CD4-positive, CD25-positive, alpha-beta regulatory T cell (primary cell): ENCODE data around the gene HCST. TPM values are rescaled to one million over a fixed set of nuclear protein-coding genes. Genes with fewer than 3 reads are reported as not detected.
A peak's percentile ranks its signal among the peaks of the same experiment; 100 is the strongest.
"Not testable (repeated sequence)": the region's sequence is repeated elsewhere in the genome, so short reads cannot be mapped to it uniquely, and the experiment has no call there.

Experiments used
- ATAC-seq, 2 donors: fragments of 150-1000 bp; cut with Tn5 transposase; one replicate each; pipeline ENCODE4 v1.10.0; 2021; ENCODE audit warnings: low read depth in 2 of 2, moderate number of reproducible peaks in 2 of 2, moderate library complexity in 1 of 2
- DNase-seq, 3 donors: peaks; one replicate each; pipeline versions ENCODE4 v3.0.0 to v3.0.0-alpha.2; 2012 to 2022; ENCODE audit warnings: mixed read lengths in 1 of 3
- H3K27ac ChIP-seq: one replicate; pipeline ENCODE4 v1.7.0; 2013; ENCODE audit warnings: mild to moderate bottlenecking, low read length; ENCODE audit not compliant: insufficient read depth, poor library complexity, severe bottlenecking
- H3K27me3 ChIP-seq: one replicate; pipeline ENCODE4 v1.7.0; 2013; ENCODE audit warnings: low read length; ENCODE audit not compliant: control insufficient read depth, insufficient read depth
- H3K36me3 ChIP-seq: one replicate; pipeline ENCODE4 v1.7.0; 2013; ENCODE audit warnings: mild to moderate bottlenecking, low read length, moderate library complexity; ENCODE audit not compliant: control insufficient read depth, insufficient read depth
- H3K4me1 ChIP-seq: 2 replicates; pipeline ENCODE4 v1.7.0; 2013; ENCODE audit warnings: mild to moderate bottlenecking, low read length; ENCODE audit not compliant: insufficient read depth, control insufficient read depth, poor library complexity, severe bottlenecking
- H3K4me3 ChIP-seq: one replicate; pipeline ENCODE4 v1.7.0; 2013; ENCODE audit warnings: low read depth, mild to moderate bottlenecking, low read length, moderate library complexity
- H3K9me3 ChIP-seq, 2 experiments: 1 replicate in 1 of 2; 2 replicates in 1 of 2; pipeline ENCODE4 v1.7.0; 2013; ENCODE audit warnings: low read length in 2 of 2, mild to moderate bottlenecking in 1 of 2, moderate library complexity in 1 of 2; ENCODE audit not compliant: control insufficient read depth in 2 of 2
- H3K27ac Mint-ChIP-seq, 3 donors: one replicate each; pipeline ENCODE4 v1.8.0; 2020 to 2022; ENCODE audit warnings: mild to moderate bottlenecking in 3 of 3, mixed read lengths in 3 of 3, moderate library complexity in 2 of 3
- H3K27me3 Mint-ChIP-seq: one replicate; pipeline ENCODE4 v1.8.0; 2022; ENCODE audit warnings: mild to moderate bottlenecking, mixed read lengths
- H3K36me3 Mint-ChIP-seq: one replicate; pipeline ENCODE4 v1.8.0; 2020; ENCODE audit warnings: mixed read lengths
- H3K4me1 Mint-ChIP-seq, 4 donors: one replicate each; pipeline ENCODE4 v1.8.0; 2020 to 2022; ENCODE audit warnings: mixed read lengths in 4 of 4, mild to moderate bottlenecking in 1 of 4
- H3K4me3 Mint-ChIP-seq, 4 donors: one replicate each; pipeline ENCODE4 v1.8.0; 2020 to 2022; ENCODE audit warnings: mild to moderate bottlenecking in 4 of 4, mixed read lengths in 4 of 4, moderate library complexity in 3 of 4
- H3K9me3 Mint-ChIP-seq, 7 donors: one replicate each; pipeline ENCODE4 v1.8.0; 2020 to 2022; ENCODE audit warnings: mixed read lengths in 7 of 7, mild to moderate bottlenecking in 3 of 7, moderate library complexity in 2 of 7
- polyA plus RNA-seq, 4 donors: library from polyadenylated mRNA; unstranded; fragments of 300-500 nt; fragmentation: Illumina TruSeq; gene quantifications; one replicate each; pipeline ENCODE4 v1.2.3, GENCODE V29; 2021
- total RNA-seq: library from RNA; stranded (reverse); gene quantifications from one replicate; pipeline ENCODE4 v1.2.3, GENCODE V29; 2022

Gene HCST
- total and polyA plus RNA-seq, 5 donors from 2014 or later: 104 to 863 (median 736) TPM

DNA sequence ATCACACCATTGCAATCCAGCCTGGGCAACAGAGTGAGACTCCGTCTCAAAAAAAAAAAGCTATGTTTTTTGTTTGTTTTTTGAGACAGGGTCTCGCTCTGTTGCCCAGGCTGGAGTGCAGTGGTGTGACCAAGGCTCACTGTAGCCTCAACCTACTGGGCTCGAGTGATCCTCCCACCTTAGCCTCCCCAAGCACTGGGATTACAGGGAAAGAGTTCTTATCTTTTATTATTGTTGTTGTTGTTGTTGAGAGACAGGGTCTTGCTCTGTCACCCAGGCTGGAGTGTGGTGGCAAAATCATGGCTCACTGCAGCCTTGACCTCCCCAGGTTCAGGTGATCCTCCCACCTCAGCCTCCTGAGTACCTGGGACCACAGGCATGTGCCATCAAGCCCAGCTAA lies 10.5 kb upstream of the HCST start:
- H3K27me3 ChIP-seq, DNase-seq, H3K9me3 ChIP-seq, H3K4me3 Mint-ChIP-seq, H3K4me3 ChIP-seq, H3K27ac Mint-ChIP-seq, ATAC-seq, H3K9me3 Mint-ChIP-seq, H3K27me3 Mint-ChIP-seq, H3K27ac ChIP-seq: not testable (repeated sequence)
- Histone ChIP-seq H3K36me3 (peaks cover 73% of the 10 kb centered on the region), H3K4me1 (peaks cover 12% of the 10 kb centered on the region)
- Mint-ChIP-seq H3K4me1 (peaks cover 4 to 21% (median 10%) of the 10 kb centered on the region in 4 donors), H3K36me3 (peaks cover 39% of the 10 kb centered on the region)

DNA sequence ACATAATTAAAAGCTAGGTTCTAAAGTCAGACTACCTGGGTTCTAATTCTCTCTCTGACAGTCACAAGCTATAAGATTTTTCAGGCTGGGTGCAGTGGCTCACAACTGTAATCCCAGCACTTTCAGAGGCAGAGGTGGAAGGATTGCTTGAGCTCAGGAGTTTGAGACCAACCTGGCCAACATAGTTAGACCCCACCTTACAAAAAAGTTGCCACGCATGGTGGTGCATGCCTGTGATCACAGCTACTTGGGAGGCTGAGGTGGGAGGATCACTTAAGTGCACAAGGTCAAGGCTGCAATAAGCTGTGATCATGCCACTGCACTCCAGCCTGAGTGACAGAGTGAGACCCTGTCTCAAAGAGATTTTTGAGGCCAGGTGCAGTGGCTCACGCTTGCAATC lies 8.0 kb upstream of the HCST start:
- Histone ChIP-seq H3K9me3 (no peaks in the 10 kb centered on the region), H3K36me3 (peaks cover 60% of the 10 kb centered on the region), H3K27me3 (no peaks in the 10 kb centered on the region), H3K27ac (no peak overlapping the region), H3K4me1 (peaks cover 35% of the 10 kb centered on the region), H3K4me3 (no peak overlapping the region)
- H3K36me3 Mint-ChIP-seq: peaks cover 32% of the 10 kb centered on the region
- DNase-seq (no peak), ATAC-seq (no peak)
- peaks cover 0 to 1% (median 0%) of the 10 kb centered on the region in 7 donors for H3K9me3 Mint-ChIP-seq
- H3K27ac Mint-ChIP-seq: peak overlapping the region in 1 of 3 donors; percentile 62
- H3K27me3 Mint-ChIP-seq: no peaks in the 10 kb centered on the region
- H3K4me3 Mint-ChIP-seq: peak overlapping the region in 2 of 4 donors; percentile 54 to 80
- peaks cover 4 to 33% (median 11%) of the 10 kb centered on the region in 4 donors for H3K4me1 Mint-ChIP-seq

DNA sequence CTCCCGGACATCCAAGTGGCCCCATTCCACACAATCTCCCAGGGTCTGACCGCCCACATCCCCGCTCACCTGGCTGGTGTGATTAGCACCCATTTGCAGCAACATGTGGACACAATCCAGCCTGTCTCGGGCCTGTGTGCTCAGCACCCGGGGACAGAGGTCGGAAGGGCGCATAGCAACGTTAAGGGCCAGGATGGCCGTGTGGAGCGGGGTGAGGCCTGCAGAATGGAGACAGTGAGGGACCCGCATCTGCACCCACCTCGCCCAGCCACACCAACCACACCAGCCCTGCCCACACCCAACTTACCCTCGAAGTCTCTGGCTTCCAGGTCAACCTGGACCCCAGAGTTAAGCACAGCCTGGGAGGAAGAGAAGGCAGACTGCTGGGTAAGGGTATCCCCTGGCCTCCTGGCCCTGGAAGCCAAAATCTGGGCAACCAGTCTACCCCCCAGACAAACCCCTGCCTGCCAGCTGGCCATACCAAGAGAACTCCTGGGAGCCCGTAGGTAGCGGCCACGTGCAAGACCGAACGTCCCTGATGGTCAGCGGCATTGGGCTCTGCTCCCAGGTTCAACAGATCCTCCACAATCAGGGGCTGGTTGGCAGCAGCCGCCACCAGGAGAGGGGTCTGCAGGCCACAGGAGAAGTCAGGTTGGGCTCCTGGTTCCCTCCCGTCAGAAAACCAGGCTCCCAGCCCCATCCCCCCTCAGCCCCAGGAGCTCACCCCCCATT lies 6.3 kb upstream of the HCST start:
- peak overlapping the region; percentile 39 to 98 (median 62) for H3K4me3 Mint-ChIP-seq
- H3K36me3 Mint-ChIP-seq: peaks cover 23% of the 10 kb centered on the region
- Histone ChIP-seq H3K4me3 (no peak overlapping the region), H3K27me3 (no peaks in the 10 kb centered on the region), H3K9me3 (no peaks in the 10 kb centered on the region), H3K27ac (no peak overlapping the region), H3K36me3 (peaks cover 42% of the 10 kb centered on the region), H3K4me1 (peaks cover 44% of the 10 kb centered on the region)
- peaks cover 0 to 1% (median 0%) of the 10 kb centered on the region in 7 donors for H3K9me3 Mint-ChIP-seq
- peak overlapping the region in 1 of 3 donors; percentile 79 for H3K27ac Mint-ChIP-seq
- DNase-seq (no peak), ATAC-seq (no peak)
- H3K4me1 Mint-ChIP-seq: peaks cover 1 to 39% (median 8%) of the 10 kb centered on the region in 4 donors
- H3K27me3 Mint-ChIP-seq: no peaks in the 10 kb centered on the region

DNA sequence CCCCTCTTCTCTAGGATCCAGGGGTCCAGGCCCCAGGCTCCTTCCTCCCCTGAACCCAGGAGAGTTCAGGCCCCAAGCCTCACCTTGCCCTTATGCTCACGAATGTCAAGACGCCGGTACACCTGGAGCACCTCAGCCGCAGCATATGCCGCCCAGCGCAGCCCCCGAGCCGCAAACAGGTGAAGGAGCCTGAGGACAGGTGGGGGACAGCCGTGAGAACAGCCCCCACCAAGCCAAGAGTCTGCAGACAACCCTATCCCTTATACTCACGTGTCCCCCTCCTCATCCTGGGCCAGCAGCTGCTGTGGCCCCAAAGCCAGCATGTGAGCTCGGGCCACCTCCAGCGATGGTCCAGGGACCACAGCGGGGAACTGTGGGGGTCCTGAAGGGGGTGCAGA lies 5.7 kb upstream of the HCST start:
- H3K36me3 ChIP-seq: peaks cover 41% of the 10 kb centered on the region
- H3K4me3 Mint-ChIP-seq: peak overlapping the region in 3 of 4 donors; percentile 43 to 98 (median 58)
- H3K4me3 ChIP-seq: no peak overlapping the region

DNA sequence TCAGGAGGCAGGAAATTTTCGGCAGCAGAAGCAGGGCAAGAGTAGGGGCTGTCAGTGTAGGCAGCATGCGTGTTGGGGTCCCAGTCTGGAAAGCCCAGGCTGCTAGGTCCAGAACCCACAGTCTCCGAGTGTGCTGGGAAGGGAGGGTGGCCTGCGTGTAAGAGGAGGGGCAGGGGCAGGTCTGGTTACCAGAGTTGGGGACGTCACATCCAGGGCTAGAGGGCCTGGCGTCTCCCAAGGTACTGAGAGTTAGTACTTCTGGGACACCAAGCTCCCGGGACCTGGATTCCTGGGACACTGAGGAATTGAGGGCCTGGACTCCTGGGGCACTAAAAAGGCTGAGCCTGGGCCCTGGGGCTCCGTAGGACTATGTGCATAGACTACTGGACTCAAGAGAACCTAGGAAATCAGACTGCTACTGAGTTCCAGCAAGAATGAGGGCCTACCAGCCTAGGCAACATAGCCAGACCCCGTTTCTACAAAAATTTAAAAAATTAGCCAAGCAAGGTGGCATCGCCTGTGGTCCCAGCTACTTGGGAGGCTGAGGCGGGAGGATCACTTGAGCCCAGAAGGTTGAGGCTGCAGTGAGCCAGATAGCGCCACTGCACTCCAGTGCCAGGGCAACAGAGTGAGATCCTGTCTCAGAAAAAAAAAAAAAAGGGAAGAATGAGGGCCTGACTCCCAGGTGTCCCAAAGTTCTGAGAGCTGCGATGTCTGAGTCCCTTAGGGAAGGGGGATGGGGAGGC lies 4.5 kb upstream of the HCST start:
- H3K27me3 ChIP-seq: no peaks in the 10 kb centered on the region
- H3K27me3 Mint-ChIP-seq: no peaks in the 10 kb centered on the region
- peak overlapping the region; percentile 89 to 98 (median 96) for H3K27ac Mint-ChIP-seq
- peaks cover 32% of the 10 kb centered on the region for H3K36me3 ChIP-seq
- H3K4me3 ChIP-seq: peak overlapping the region; percentile 73
- H3K4me1 Mint-ChIP-seq: peaks cover 7 to 52% (median 16%) of the 10 kb centered on the region in 4 donors
- peaks cover 0 to 2% (median 0%) of the 10 kb centered on the region in 7 donors for H3K9me3 Mint-ChIP-seq
- H3K27ac ChIP-seq: peak overlapping the region; percentile 100
- H3K36me3 Mint-ChIP-seq: peaks cover 16% of the 10 kb centered on the region
- no peaks in the 10 kb centered on the region for H3K9me3 ChIP-seq
- H3K4me1 ChIP-seq: peaks cover 62% of the 10 kb centered on the region
- ATAC-seq (no peak), DNase-seq (no peak)
- peak overlapping the region; percentile 98 to 100 (median 100) for H3K4me3 Mint-ChIP-seq

More for the DNA sequence above, 5.7 kb upstream of the HCST start:
- Mint-ChIP-seq H3K4me1 (peaks cover 0 to 44% (median 10%) of the 10 kb centered on the region in 4 donors), H3K36me3 (peaks cover 22% of the 10 kb centered on the region), H3K27me3 (no peaks in the 10 kb centered on the region), H3K9me3 (peaks cover 0 to 1% (median 0%) of the 10 kb centered on the region in 7 donors), H3K27ac (no peak overlapping the region)
- no peak for ATAC-seq
- DNase-seq: no peak
- H3K27me3 ChIP-seq: no peaks in the 10 kb centered on the region
- H3K9me3 ChIP-seq: no peaks in the 10 kb centered on the region
- H3K27ac ChIP-seq: no peak overlapping the region
- peaks cover 50% of the 10 kb centered on the region for H3K4me1 ChIP-seq

DNA sequence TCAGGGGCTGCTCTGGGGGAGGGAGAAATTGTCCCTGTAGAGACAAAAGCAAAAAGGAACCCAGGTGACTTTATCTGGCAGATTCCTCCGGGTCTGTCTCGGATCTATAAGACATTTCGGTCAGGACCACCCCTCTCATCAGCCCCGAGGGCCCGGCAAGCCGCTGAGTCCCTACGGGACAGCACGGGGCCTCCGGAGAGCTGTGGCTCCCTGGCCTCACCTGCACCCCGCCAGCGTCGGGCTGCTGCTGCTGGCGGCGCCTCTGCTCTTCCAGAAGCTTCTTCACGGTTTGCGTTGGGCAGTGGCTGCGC lies 3.9 kb upstream of the HCST start:
- H3K36me3 ChIP-seq: peaks cover 27% of the 10 kb centered on the region
- Mint-ChIP-seq H3K36me3 (peaks cover 11% of the 10 kb centered on the region), H3K27me3 (peaks cover 2% of the 10 kb centered on the region), H3K27ac (peak overlapping the region; percentile 96 to 98 (median 98)), H3K4me1 (peaks cover 7 to 56% (median 18%) of the 10 kb centered on the region in 4 donors), H3K9me3 (peaks cover 0 to 2% (median 0%) of the 10 kb centered on the region in 7 donors), H3K4me3 (peak overlapping the region; percentile 98 to 100 (median 100))
- ATAC-seq (no peak), DNase-seq (no peak)
- no peaks in the 10 kb centered on the region for H3K9me3 ChIP-seq
- H3K4me1 ChIP-seq: peaks cover 68% of the 10 kb centered on the region
- H3K27ac ChIP-seq: peak overlapping the region; percentile 100
- H3K27me3 ChIP-seq: no peaks in the 10 kb centered on the region
- H3K4me3 ChIP-seq: peak overlapping the region; percentile 79

DNA sequence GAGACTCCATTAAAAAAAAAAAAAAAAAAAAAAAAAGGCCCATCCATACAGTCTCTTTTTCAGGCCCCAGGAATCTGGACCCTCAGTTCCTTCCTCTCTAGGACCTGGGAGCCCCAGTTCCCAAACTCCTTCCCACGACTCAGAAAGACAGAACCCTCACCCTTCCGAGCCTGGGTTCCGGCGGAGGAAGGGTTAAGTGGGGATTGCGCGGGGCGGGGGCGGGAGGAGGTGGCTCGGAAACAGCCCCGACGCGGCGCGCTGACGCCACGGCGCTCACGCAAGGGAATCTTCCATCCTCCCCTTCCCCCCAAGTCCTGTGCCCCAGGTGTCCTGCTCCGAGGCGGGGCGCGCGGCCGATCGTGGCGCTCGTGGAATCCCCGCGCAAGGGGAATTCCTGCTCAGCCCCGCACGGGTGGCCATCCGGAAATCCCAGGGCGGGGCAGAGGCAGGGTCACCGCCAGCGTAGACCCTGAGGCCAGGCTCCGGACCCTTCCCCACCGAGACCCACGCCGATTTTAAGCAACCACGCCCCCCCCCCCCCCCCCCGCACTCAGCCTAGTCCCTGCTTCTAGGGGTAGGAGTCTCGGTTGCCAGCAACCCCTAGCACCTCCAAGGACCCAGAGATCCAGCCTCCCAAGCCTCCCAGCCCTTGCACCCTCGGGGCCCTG lies 2.6 kb upstream of the HCST start:
- Histone ChIP-seq H3K36me3 (peaks cover 21% of the 10 kb centered on the region), H3K4me1 (peaks cover 80% of the 10 kb centered on the region), H3K27me3 (no peaks in the 10 kb centered on the region), H3K4me3 (peak overlapping the region; percentile 79), H3K9me3 (no peaks in the 10 kb centered on the region), H3K27ac (peak overlapping the region; percentile 100)
- Mint-ChIP-seq H3K27me3 (peaks cover 4% of the 10 kb centered on the region), H3K27ac (peak overlapping the region; percentile 96 to 98 (median 98)), H3K4me3 (peak overlapping the region; percentile 98 to 100 (median 100)), H3K4me1 (peaks cover 7 to 67% (median 27%) of the 10 kb centered on the region in 4 donors), H3K36me3 (peaks cover 11% of the 10 kb centered on the region), H3K9me3 (peaks cover 0 to 2% (median 0%) of the 10 kb centered on the region in 7 donors)
- ATAC-seq (peak; percentile 63 to 70), DNase-seq (peak; percentile 85 to 95 (median 87))
